Hematopoietic multipotent progenitor cell (in vitro differentiated cells): Measurements from ENCODE around the gene ANKK1. TPM values are rescaled to one million over a fixed set of nuclear protein-coding genes. Genes with fewer than 3 reads are reported as not detected.

Experiments
- DNase-seq, 3 donors: peaks; one replicate each; pipeline ENCODE4 v3.0.0-alpha.2; 2011 to 2015; ENCODE audit warnings: low read depth in 2 of 3, low spot score in 2 of 3
- total RNA-seq: library from RNA; depleted of rRNA; stranded (reverse); fragments of >200 nt; gene quantifications from one replicate; pipeline ENCODE4 v1.2.3, GENCODE V29; 2012

Gene ANKK1
- total RNA-seq, 1 donor: under 0.01 TPM

DNA sequence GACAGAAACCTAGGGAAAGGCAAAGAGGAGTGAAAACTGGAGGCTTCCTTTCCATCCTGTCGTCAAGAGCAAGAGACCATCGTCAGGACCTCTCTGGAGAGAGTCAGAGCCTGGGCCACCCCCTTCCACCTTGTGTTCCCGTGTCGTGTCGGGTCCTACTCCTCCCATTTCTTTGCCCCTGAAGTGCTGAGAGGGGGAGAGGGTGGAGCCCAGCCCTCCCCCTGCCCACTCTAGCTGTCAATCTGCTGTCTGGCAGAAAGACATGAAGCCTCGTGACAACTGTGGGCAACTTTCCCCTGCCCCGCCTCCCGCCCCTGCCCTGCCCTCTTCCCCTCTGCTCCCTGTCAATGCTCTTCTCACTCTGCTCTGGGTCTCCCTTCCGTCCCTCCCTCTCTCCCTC is 20.6 kb downstream of the ANKK1 start:
- no peak for DNase-seq

DNA sequence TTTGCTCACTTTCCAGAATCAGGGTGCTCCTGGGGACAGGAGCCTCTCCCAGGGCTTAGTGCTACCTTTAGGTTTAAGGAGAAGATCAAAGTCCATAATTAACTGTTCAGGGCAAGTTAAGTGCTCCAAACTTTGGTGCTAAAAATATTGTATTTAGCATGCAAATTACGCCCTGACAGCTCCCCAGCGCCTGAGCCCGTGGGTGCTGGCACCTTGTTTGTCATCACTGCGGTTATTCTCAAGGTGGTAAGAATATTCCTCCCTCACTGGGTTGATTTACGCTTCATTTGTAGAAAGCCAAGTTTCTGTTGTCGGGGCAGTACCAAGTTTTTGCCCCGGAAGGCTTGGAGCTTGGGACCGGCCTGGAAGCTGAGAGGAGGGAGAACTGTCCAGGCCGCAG is 21.3 kb downstream of the ANKK1 start:
- DNase-seq: no peak

DNA sequence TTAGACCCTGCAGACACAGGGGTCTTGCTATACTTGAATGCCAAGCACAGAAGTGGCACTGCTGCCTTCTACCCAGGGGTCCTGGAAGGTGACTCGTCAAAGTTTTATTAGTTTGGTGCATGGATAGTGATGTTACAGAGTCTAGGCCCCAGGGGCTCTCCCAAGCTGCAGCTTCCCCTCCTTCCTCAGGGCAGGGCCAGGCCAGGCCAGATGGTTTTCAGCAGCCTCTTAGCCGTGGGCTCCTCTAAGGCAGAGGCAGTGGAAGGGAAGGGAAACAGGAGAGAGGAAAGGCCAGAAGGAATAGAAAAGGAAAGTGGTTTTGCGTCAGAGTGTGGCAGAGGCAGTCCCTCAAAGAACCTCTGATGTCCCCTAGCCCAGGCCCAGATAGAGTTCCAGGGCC is 21.9 kb downstream of the ANKK1 start:
- no peak for DNase-seq

DNA sequence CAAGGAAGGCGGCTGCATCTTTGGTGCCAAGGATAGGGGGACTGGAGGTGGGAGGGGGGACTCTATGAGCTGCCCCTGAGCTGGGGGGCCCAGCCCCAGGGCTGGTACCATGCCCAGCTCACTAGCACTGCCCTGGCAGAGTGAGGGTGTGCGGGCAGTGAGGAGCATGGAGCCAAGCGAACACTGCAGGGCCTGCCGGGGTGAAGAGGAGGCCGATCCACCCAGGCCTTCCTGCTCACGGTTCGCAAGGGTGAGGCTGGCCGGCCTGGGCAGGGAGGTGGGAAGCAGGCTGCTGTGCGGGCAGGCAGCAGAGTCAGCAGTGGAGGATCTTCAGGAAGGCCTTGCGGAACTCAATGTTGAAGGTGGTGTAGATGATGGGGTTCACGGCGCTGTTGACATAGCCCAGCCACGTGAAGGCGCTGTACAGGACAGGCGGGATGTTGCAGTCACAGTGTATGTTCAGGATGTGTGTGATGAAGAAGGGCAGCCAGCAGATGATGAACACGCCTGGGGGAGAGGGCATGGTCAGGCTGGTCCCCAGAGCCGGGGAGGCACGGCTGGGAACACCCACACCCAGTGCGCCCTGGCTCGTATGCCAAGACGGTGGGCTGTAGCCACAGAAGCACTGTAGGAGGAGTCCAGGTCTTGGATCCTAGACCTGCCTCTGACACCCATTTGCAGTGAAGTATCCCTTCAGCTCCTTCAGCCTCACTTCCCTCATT is 23.0 kb downstream of the ANKK1 start:
- DNase-seq: no peak

DNA sequence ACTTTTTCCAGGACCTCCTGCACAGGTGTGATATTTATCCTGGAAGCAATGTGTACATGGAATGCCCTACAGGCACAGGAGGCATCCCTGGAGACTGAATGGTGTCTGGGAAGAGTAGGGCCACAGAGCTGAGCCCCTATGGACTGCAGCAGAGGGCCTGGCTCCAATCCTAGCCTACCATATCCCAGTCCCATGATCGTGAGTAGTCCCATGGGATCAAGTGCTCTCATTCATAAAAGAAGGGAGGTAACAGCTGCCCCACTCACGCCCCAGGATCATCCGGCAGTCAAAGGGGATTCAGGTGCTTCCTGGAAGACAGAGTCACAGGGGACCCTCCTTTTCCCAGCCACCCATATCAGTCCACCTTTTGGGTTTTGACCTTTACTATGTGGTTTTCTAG is 24.0 kb downstream of the ANKK1 start:
- no peak for DNase-seq

DNA sequence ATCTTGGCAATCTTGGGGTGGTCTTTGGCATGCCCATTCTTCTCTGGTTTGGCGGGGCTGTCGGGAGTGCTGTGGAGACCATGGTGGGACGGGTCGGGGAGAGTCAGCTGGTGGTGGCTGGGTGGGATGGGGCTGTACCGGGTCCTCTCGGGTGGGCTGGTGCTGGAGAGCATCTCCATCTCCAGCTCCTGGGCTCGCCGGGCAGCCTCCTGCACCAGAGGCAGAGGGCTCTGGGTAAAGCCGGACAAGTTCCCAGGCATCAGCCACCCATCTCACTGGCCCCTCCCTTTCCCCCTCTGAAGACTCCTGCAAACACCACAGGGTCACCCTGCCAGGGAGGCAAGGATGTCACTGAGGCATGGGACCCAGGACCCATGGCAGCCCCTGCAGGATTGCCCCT is 25.1 kb downstream of the ANKK1 start:
- DNase-seq: no peak

DNA sequence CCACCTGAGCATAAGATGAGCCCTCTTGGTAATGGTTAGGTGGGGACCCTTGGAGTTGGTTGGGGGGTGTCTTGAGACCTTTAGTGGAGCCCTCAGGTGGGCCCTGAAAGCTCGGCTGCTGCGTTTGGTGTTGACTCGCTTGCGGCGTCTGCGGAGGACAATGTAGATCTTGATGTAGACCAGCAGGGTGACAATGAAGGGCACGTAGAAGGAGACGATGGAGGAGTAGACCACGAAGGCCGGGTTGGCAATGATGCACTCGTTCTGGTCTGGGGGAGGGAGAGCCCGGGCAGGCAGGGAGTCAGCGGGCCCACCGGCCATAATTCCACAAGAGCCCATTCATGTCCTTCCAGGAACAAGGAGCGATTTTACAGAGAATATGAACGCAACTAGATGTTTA is 27.8 kb downstream of the ANKK1 start:
- no peak for DNase-seq

DNA sequence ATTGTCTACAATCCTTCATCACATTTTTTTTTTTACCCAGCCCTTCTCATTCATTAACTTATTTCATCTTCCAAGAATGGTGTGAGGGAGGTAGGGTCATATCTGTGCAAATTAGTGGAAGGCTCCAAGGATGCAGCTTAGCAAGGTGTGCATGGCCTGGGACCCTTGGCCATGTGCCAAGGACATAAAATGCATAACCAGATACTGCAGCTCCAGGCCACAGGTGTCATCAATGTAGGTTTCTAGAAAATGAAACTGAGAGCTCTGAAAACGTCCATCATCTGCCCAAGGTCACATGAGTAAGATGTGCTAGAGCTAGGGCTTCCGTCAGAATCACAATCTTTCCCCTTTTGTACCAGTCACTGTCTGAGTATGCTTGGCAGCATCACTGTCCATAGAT is 29.8 kb downstream of the ANKK1 start:
- DNase-seq: no peak

DNA sequence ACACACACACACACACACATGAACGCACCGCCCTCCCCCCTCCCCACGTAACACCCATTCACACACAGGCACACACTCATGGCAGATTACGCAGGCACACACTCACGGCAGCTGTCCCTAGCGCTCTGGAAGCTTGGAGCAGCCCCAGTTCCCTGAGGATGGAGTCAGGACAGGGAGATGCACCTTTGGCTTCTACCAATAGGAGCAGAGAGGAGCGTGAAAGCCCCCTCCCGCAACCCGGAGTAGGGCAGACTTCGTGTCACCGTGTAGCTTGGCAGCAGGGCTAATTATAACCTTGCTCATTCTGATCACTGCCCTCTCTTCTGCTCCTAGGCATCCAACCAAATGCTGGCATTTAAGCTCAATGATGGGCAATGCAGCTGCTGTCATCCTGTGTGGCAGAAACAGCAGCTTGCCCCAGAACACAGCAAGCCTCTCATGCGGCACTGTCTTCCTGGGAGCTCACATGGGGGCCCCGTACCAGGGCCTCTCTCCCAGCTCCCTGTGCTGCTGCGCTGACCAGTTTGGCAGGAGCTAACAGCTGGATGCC is 31.9 kb downstream of the ANKK1 start:
- DNase-seq: no peak

DNA sequence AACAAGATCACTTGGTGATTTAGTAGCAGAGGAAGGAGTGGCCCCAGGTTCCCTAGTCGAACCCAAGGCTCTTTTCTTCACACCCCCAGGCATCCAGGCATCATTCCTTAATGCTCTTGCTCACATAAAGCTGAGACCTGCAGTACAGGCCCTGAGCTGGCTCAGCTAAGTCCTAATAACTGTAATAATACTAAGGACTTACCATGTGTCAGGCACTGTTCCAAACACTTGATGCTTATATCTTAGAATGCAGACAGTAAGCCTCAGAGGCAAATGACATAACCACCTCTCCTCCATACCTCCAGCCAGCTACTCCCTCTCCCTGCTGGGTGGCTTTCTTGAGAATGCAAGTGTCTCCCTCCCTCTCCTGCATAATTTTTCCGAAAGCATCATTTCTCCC is 33.2 kb downstream of the ANKK1 start:
- DNase-seq: no peak

DNA sequence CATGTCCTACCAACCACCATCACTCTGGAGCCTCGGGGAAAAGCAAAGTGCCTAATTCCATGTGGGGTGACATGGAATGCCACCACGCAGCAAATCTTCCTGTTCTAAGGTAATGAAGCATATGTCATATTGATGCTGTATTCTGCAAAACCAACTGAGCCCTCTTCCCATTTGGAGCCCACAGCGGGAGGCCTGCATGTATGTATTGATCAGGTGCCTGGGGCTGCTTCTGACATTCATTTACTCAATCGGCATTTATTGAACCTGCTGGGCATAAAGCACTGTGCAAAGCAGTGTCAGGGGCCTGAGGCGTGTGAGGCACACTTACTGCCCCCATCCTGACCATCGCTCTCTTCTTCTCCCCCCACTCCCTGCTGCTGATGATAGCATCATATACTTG is 39.1 kb downstream of the ANKK1 start:
- no peak for DNase-seq

DNA sequence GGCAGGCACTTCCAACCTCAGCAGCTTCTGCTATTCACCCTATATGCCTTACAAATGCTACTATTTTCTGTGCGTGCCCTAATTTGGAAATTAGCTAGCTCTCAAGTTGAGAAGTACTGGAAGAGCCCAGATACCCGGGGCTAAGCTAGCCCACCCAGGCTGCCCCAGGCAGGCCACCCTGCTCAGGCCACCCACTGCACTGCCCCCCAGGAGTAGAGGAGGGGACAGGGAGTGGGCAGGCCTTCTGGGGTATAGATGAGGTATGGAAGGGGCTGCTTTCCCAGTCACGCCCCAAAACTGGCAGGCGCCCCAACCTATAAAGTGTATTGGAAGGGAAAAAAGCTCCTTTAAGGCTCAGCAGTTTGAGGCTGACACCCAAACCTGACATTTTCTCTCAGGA is 44.2 kb downstream of the ANKK1 start:
- DNase-seq: no peak

DNA sequence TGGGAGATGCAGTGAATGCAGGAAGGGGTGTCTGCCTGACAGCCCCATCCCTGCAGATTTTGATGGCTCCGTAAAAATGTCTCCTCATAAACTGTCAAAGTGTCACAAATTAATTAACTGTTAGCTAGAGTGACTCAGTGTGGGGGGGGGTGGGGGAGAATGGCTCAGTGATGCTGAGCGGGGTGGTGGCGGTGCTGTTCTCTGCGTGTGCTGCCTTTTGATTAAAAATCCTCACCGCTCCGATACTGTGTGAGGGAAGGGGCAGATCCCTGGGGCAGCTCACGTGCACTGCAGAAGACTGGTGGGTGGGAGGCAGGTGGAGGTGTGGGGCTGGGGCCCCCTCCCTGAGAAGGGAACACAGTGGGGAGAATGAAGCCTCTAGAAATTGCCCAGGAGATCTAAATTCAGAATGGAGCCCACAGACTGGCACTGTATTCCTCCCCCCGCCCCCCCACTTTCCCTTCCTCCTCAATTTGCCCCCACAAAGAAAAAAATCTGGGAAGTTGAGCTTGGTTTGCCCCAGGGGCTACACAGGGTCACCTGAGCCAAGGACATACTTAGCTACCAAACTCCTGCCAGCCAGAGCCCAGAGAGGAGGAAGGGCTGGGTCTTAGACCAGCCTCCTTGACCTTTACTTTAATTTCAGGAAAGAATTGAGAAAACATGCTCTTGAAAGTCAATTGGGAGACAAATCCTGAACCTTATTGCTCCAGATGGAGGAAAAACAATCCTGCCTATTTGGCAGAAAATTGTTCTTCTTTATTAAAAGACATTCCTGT is 47.8 kb downstream of the ANKK1 start:
- DNase-seq: no peak

DNA sequence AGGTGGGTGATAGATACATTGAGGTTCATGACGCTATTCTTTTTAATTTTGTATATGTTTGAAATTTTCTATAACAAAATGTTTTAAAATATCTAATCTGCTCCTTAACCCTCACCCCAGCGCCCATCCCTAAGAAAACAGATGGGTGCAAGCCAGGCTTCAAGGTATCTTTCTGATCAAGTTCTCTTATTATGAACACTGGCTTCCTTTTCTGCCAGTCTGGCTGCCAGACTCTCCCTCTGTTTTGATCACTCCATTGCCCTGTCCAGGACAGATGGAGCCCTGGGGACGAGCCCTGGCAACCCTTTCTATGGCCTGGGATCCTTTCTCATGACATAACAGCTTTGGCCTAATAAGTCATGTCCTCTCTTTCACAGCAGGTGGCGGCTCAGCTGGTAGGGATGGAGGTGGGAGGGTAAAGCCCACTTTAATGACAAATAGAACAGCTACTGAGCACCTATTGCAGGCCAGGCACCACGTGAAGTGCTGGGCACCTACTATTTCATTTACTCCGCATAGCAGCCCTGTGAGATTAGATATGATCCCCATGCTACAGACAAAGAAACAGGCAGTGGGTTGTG is 49.2 kb downstream of the ANKK1 start:
- no peak for DNase-seq

DNA sequence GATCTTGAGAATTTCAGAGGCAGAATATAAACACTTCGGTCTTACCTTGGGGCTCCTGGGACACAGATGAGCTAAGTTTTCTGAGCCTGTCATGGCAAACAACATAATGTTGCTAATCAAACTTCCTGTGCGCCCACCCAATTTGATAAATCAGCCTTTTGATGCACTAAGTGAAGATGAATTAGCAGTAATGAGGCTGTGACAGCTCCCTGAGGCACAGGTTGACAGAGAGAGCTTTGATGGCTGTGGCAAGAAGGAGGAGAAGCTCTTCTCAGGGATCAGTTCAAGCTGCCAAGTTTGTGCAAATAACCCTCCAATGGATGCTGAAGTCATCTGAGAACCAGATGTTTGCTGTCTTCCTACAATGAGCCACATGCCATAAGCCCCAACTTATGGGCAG is 53.2 kb downstream of the ANKK1 start:
- no peak for DNase-seq

DNA sequence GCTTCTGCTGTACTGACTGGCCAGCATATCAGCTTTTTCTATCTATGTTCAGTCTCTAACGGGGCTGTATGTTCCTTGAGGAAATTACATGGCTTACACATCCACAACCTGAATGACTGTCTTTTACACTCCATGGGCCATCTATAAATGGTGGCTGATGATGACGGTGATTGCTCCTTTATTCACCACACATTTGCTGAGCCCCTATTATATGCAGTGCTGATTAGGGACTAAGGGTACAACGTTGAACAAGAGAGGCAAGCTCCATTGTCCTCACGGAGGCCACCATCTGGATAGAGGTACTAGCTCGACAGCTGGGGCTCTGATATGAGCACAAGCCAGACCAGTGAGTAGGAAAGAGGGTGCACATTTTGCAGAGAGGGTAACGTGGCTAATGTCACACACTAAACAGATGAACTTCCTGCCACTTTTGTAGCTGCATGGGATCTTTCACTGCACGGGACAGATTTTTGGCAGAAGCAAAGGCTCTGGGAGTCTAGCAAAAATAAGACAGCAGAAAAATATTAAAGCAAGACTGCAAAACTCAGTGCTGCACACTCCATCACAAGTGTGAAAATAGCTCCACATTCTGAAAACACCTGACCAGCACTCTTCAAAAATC is 57.0 kb downstream of the ANKK1 start:
- DNase-seq: no peak

DNA sequence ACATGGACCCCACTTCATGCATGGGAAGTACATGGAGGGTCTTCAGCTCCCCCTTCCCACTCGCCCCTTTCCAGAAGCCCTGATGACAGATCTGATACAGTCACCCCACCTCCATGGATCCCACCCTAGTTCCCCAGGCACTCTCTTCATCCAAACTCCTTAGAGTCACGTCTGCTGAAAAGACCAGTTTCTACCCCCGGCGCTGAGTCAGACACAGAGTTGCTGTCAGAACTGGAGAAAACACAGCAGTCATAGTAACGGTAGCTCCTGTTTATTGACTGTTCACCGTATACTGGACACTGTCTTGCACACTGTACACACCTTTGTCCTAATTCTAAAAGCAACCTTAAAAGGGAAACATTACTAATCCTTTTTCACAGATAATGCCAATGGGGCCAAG is 58.5 kb downstream of the ANKK1 start:
- no peak for DNase-seq

DNA sequence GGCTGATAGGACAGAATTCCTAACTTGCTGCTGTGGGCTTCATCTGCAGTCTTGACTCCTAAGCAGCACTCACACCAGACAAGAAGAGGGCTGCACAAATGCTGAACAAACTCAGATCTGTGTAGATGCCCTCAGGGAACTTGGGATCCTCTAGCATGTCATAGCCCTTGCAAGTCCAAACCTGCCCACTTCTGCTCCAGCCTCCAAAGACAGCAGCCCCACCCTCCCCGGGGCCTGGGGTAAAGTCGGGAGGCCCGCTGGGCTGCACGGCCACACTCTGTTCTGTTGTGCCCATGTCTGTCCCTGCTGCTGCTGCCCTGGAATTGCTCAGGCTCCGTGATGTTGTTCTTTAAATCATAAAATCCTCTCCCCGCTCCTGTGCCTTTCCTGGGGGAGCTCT is 59.4 kb downstream of the ANKK1 start:
- DNase-seq: no peak

DNA sequence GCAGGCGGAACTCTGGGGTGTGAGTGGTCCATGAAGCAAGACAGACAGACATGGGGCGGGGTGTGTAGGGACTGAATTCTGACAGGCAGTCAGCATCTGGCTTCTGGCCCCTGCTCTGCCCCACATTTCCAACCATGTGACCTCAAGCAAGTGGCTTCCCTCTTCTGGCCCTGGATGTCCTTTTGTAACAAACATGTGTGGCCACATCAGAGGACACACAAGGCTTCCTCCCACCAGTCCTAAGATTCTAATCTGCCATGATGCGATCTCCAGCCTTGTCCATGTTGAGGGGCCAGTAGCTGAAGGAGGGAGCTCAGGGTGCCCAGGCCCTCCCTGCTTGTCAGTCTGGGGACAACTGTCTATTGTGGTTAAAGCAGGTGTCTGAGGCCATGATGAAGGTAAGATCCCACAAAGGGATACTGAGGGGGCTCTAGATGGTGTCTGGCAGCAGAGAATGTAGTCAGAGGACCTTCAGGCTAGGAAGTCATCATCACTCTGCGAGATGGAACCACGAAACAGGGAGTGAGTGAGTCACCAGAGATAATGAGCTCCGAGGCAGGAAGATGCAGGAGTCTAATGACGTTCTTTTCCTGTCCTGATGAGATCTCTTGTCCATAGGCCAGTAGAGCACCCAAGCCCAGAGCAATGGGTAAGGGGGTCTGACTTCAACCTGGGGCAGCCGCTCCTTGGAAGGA is 60.2 kb downstream of the ANKK1 start:
- DNase-seq: no peak

DNA sequence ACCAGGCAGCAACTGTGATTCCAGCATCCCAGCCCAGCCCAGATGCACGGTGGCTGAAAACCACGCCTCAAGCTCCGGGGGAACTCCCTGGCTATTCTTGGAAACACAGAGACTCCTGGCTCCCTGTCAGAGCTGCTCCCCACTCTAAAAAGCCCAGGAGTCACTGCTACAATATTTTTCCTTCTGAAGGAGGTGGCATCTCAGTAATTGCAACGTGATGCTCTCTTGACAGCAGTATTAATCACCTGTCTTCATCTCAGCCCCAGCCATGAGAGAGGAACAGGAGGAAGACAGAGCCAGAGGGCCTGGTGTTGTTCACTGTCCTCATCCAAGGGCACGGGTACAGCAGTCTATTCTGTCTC is 60.7 kb downstream of the ANKK1 start:
- no peak for DNase-seq

DNA sequence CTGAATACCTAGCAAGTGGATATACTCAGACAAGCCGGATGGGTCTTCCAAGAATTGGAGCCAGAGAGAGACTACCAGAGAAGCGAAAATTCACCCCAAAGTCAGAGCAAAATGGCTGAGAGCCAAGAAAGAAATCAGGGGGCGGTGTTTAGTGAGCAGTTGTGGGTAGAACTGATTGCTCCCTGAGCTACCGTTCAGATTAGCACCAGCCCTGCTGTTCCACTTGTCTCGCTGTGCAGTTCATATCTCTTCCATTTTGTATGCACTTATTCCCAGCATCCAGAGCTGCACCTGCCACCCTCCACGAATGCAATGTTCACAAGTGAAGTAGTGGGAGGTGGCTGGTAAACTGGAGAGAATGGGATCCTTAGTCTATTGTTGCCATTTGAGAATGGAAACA is 62.2 kb downstream of the ANKK1 start:
- DNase-seq: no peak
